GM19025 (cell line): Measurements from ENCODE around the gene IFIT3.
"Not testable (repeated sequence)": the region's sequence is repeated elsewhere in the genome, so short reads cannot be mapped to it uniquely, and the experiment has no call there.

ENCODE experiments used
- ATAC-seq: cut with Tn5 transposase; IDR thresholded peaks from one replicate; pipeline ENCODE4 v1.9.1; 2021; ENCODE audit warnings: mild to moderate bottlenecking, low read depth, moderate library complexity; ENCODE audit not compliant: unreplicated experiment

Gene IFIT3

GRCh38 chr10:89303161-89303560 is 24.6 kb upstream of the IFIT3 start:
- ATAC-seq, result no peak

GRCh38 chr10:89304026-89304425 is 23.8 kb upstream of the IFIT3 start:
- no peak for ATAC-seq

GRCh38 chr10:89304446-89304845 is 23.4 kb upstream of the IFIT3 start:
- ATAC-seq, result no peak

- ATAC-seq, result no peak
Measured at GRCh38 chr10:89304925-89305324, 22.9 kb upstream of the IFIT3 start.

GRCh38 chr10:89305766-89306433 is 21.9 kb upstream of the IFIT3 start:
- no peak for ATAC-seq

GRCh38 chr10:89306434-89307268 is 21.1 kb upstream of the IFIT3 start:
- no peak for ATAC-seq

- no peak for ATAC-seq
Measured at GRCh38 chr10:89307269-89307577, 20.6 kb upstream of the IFIT3 start.

- no peak for ATAC-seq
Measured at GRCh38 chr10:89308266-89308665, 19.5 kb upstream of the IFIT3 start.

- no peak for ATAC-seq
Measured at GRCh38 chr10:89308736-89309135, 19.1 kb upstream of the IFIT3 start.

- ATAC-seq, result no peak
Measured at GRCh38 chr10:89309156-89310055, 18.4 kb upstream of the IFIT3 start.

GRCh38 chr10:89310056-89310893 is 17.5 kb upstream of the IFIT3 start:
- no peak for ATAC-seq

GRCh38 chr10:89312973-89313372 is 14.8 kb upstream of the IFIT3 start:
- no peak for ATAC-seq

- ATAC-seq, result no peak
Measured at GRCh38 chr10:89314676-89315075, 13.1 kb upstream of the IFIT3 start.

- ATAC-seq, result not testable (repeated sequence)
Measured at GRCh38 chr10:89318047-89318446, 9.8 kb upstream of the IFIT3 start.

GRCh38 chr10:89325081-89325480 is 2.7 kb upstream of the IFIT3 start:
- ATAC-seq, result not testable (repeated sequence)

- ATAC-seq, result not testable (repeated sequence)
Measured at GRCh38 chr10:89325856-89326255, 1.9 kb upstream of the IFIT3 start.

GRCh38 chr10:89329151-89329550 is 1.4 kb downstream of the IFIT3 start:
- ATAC-seq, result no peak

- not testable (repeated sequence) for ATAC-seq
Measured at GRCh38 chr10:89330014-89330413, 2.2 kb downstream of the IFIT3 start.

GRCh38 chr10:89330537-89331212 is 2.9 kb downstream of the IFIT3 start:
- ATAC-seq, result no peak
